T-helper 1 cell treated with Interleukin-12 subunit alpha and Interleukin-12 subunit beta and Interleukin-4 antibody, amounts not matched to agents 30 μg/mL and 1 μg/mL, for 36 hours (primary cell): ENCODE data around the gene RORB.

ENCODE experiments used
- H3K27ac Mint-ChIP-seq: one replicate; pipeline ENCODE4 v1.8.0; 2021; ENCODE audit warnings: mild to moderate bottlenecking, mixed read lengths
- H3K27me3 Mint-ChIP-seq: one replicate; pipeline ENCODE4 v1.8.0; 2021; ENCODE audit warnings: low read depth, mixed read lengths
- H3K36me3 Mint-ChIP-seq: one replicate; pipeline ENCODE4 v1.8.0; 2021; ENCODE audit warnings: low read depth, mixed read lengths
- H3K4me1 Mint-ChIP-seq: one replicate; pipeline ENCODE4 v1.8.0; 2021; ENCODE audit warnings: low read depth, mixed read lengths
- H3K4me3 Mint-ChIP-seq: one replicate; pipeline ENCODE4 v1.8.0; 2021; ENCODE audit warnings: mild to moderate bottlenecking, moderate library complexity, mixed read lengths
- H3K9me3 Mint-ChIP-seq: one replicate; pipeline ENCODE4 v1.8.0; 2021; ENCODE audit warnings: mixed read lengths

RORB gene

DNA sequence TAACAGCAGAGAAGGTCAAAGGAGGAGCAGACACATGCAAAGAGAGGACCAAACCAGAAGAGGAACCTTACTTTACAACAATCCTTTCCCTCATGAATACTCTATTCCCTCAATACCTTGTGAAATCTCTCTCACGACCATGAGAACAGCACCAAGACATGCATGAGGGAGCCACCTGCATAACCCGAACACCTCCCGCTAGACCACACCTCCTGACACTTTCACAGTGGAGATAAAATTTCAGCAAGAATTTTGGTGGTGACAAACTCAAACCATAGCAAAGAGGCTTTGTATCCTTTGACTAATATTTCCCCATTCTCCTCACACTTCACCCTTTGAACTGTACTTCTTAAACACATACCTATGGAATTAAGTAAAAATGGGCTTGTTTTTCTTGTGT lies 101.7 kb downstream of the RORB start:
- H3K36me3 Mint-ChIP-seq, result no peaks in the 10 kb centered on the region
- H3K4me1 Mint-ChIP-seq, result no peaks in the 10 kb centered on the region
- no peak overlapping the region for H3K4me3 Mint-ChIP-seq
- H3K27me3 Mint-ChIP-seq, result no peaks in the 10 kb centered on the region
- no peak overlapping the region for H3K27ac Mint-ChIP-seq
- H3K9me3 Mint-ChIP-seq, result no peaks in the 10 kb centered on the region

DNA sequence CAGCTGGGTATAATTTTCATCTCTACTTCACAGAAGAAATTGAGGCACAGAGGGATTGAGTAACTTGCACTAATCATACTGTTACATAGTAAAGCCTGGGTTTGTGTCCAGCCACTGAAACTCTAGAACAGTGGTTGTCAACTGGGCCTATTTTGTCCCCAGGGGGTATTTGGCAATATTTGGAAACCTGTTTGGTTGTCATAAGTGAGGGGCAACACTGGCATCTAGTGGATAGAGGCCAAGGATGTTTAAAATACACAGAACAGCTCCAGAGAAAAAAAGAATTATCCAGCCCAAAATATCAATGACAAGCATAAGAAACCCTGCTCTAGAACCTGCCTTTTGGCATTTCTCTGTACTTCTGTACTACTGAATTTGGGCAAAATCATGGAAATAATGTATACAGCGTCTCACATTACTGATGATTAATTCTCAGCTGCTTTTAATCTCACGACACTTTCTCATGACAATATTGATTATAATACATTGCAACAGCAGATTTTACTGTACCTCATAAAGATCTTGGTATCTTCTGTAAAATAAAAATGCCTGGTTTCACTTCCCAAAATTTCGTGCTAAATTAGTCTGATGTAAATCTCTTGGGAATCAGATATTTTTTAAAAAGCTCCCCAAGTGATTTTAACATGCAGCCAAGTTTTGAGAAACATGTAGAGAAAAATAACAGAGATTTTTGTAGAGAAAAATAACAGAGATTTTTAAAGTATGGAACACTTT lies 112.7 kb downstream of the RORB start:
- Mint-ChIP-seq H3K27me3 (no peaks in the 10 kb centered on the region), H3K4me3 (no peak overlapping the region), H3K9me3 (no peaks in the 10 kb centered on the region), H3K27ac (no peak overlapping the region), H3K36me3 (no peaks in the 10 kb centered on the region), H3K4me1 (no peaks in the 10 kb centered on the region)

GRCh38 chr9:74610523-74611061 lies 113.5 kb downstream of the RORB start:
- Mint-ChIP-seq H3K4me1 (no peaks in the 10 kb centered on the region), H3K36me3 (no peaks in the 10 kb centered on the region), H3K27me3 (no peaks in the 10 kb centered on the region), H3K4me3 (no peak overlapping the region), H3K9me3 (no peaks in the 10 kb centered on the region), H3K27ac (no peak overlapping the region)

DNA sequence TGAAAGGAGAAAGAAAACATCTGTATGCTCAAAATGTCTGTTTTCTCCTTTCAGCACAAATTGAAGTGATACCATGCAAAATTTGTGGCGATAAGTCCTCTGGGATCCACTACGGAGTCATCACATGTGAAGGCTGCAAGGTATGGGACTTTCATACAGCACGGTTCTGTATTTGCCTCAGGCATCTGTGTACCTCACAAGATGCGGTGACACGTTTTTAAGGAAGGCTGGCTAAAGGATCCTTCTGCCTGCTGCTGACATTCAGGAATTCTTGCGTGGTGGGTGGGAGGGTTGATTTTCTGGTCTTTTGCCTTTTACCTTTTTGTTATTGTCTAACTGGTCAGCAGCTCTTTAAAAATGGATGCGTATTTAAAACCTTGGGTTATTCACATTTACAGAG lies 133.1 kb downstream of the RORB start:
- Mint-ChIP-seq H3K4me1 (no peaks in the 10 kb centered on the region), H3K4me3 (no peak overlapping the region), H3K27me3 (no peaks in the 10 kb centered on the region), H3K27ac (no peak overlapping the region), H3K9me3 (no peaks in the 10 kb centered on the region), H3K36me3 (no peaks in the 10 kb centered on the region)

- H3K9me3 Mint-ChIP-seq, result no peaks in the 10 kb centered on the region
- no peaks in the 10 kb centered on the region for H3K4me1 Mint-ChIP-seq
- H3K27me3 Mint-ChIP-seq, result no peaks in the 10 kb centered on the region
- H3K4me3 Mint-ChIP-seq, result no peak overlapping the region
- no peaks in the 10 kb centered on the region for H3K36me3 Mint-ChIP-seq
- H3K27ac Mint-ChIP-seq, result no peak overlapping the region
Observed at GRCh38 chr9:74639112-74639511, 142.0 kb downstream of the RORB start.

DNA sequence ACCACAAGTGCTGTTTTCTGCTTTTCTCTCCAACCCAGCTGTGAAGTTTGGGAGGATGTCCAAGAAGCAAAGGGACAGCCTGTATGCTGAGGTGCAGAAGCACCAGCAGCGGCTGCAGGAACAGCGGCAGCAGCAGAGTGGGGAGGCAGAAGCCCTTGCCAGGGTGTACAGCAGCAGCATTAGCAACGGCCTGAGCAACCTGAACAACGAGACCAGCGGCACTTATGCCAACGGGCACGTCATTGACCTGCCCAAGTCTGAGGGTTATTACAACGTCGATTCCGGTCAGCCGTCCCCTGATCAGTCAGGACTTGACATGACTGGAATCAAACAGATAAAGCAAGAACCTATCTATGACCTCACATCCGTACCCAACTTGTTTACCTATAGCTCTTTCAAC lies 145.2 kb downstream of the RORB start:
- no peaks in the 10 kb centered on the region for H3K9me3 Mint-ChIP-seq
- H3K36me3 Mint-ChIP-seq, result no peaks in the 10 kb centered on the region
- H3K27ac Mint-ChIP-seq, result no peak overlapping the region
- H3K4me3 Mint-ChIP-seq, result no peak overlapping the region
- H3K4me1 Mint-ChIP-seq, result no peaks in the 10 kb centered on the region
- H3K27me3 Mint-ChIP-seq, result no peaks in the 10 kb centered on the region

GRCh38 chr9:74643303-74643923 lies 146.3 kb downstream of the RORB start:
- no peaks in the 10 kb centered on the region for H3K9me3 Mint-ChIP-seq
- H3K27ac Mint-ChIP-seq, result no peak overlapping the region
- no peaks in the 10 kb centered on the region for H3K36me3 Mint-ChIP-seq
- no peaks in the 10 kb centered on the region for H3K27me3 Mint-ChIP-seq
- no peak overlapping the region for H3K4me3 Mint-ChIP-seq
- no peaks in the 10 kb centered on the region for H3K4me1 Mint-ChIP-seq

DNA sequence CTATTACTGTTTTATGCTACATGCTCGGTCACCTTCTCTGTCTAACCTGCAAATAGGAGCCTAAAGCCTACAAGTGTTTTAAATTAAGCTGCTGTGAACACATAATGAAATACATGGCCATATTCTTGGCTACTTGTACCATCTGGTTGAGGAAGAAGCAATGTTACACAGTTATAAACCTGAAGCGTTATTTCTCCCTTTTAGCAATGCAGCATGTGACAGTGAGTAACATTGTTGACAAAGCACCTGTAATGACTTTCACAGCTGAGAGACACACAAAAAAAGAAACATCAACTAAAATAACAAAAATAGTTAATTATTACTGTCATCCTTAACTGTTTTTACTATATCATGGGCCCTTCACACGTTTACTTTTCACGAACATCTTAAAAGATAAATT lies 146.9 kb downstream of the RORB start:
- Mint-ChIP-seq H3K9me3 (no peaks in the 10 kb centered on the region), H3K36me3 (no peaks in the 10 kb centered on the region)

DNA sequence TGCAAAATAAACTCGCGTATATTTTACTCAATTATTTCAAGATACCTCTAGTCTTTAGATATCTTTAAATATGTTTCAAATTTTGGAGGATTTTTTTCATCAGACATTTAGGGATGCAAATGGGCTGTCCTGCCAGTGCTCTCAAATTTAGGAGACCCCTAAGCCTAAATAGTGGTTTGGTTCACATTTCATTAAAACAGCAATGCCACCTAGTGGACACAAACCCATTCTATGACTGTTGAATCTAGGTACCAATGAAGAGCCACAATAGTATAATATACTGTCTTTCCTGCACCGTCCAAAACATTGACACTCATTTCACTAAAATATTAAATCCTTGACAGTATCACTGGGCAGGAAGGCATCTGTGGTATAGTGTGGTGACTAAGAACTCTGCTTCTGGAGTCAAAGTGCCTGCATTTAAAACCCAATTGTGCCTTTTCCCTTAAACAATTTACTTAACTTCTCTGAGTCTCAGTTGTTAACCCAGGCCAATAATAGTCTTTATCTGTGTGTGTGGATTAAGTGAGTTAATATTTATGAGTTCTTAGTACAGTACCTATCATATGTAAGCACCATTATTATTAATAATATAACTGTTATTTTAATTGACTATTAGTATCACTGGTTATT lies 148.0 kb downstream of the RORB start:
- Mint-ChIP-seq H3K27me3 (no peaks in the 10 kb centered on the region), H3K36me3 (no peaks in the 10 kb centered on the region), H3K4me3 (no peak overlapping the region), H3K9me3 (no peaks in the 10 kb centered on the region), H3K4me1 (no peaks in the 10 kb centered on the region), H3K27ac (no peak overlapping the region)

More for the DNA sequence above, 146.9 kb downstream of the RORB start:
- Mint-ChIP-seq H3K4me1 (no peaks in the 10 kb centered on the region), H3K27ac (no peak overlapping the region), H3K27me3 (no peaks in the 10 kb centered on the region), H3K4me3 (no peak overlapping the region)

- Mint-ChIP-seq H3K27ac (no peak overlapping the region), H3K36me3 (no peaks in the 10 kb centered on the region), H3K4me1 (no peaks in the 10 kb centered on the region), H3K9me3 (no peaks in the 10 kb centered on the region), H3K27me3 (no peaks in the 10 kb centered on the region), H3K4me3 (no peak overlapping the region)
Observed at GRCh38 chr9:74653410-74654080, 156.4 kb downstream of the RORB start.

DNA sequence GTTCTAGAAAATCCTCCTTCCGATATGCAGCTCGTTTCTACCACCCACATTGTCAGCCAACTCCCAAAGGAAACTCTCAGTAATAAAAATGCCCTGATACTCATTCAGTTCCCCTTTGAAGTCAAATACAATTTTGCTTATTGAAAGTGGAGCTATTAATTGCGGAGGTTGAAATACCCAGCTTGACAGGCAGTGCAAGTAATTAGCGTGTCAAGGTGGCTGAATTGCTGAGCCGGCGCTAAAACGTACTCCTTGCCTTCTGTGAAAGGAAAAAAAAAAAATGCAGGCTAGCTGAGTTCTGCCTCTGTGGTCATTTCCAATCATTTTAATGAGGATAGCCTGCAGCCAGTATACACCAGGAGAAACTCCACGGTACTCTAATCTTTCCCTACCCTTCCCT lies 165.5 kb downstream of the RORB start:
- no peaks in the 10 kb centered on the region for H3K27me3 Mint-ChIP-seq
- no peak overlapping the region for H3K27ac Mint-ChIP-seq
- H3K9me3 Mint-ChIP-seq, result no peaks in the 10 kb centered on the region
- no peaks in the 10 kb centered on the region for H3K4me1 Mint-ChIP-seq
- no peaks in the 10 kb centered on the region for H3K36me3 Mint-ChIP-seq
- no peak overlapping the region for H3K4me3 Mint-ChIP-seq

- no peaks in the 10 kb centered on the region for H3K36me3 Mint-ChIP-seq
- no peaks in the 10 kb centered on the region for H3K27me3 Mint-ChIP-seq
- H3K4me1 Mint-ChIP-seq, result no peaks in the 10 kb centered on the region
- H3K4me3 Mint-ChIP-seq, result no peak overlapping the region
- no peak overlapping the region for H3K27ac Mint-ChIP-seq
- H3K9me3 Mint-ChIP-seq, result no peaks in the 10 kb centered on the region
Observed at GRCh38 chr9:74663439-74663838, 166.3 kb downstream of the RORB start.

DNA sequence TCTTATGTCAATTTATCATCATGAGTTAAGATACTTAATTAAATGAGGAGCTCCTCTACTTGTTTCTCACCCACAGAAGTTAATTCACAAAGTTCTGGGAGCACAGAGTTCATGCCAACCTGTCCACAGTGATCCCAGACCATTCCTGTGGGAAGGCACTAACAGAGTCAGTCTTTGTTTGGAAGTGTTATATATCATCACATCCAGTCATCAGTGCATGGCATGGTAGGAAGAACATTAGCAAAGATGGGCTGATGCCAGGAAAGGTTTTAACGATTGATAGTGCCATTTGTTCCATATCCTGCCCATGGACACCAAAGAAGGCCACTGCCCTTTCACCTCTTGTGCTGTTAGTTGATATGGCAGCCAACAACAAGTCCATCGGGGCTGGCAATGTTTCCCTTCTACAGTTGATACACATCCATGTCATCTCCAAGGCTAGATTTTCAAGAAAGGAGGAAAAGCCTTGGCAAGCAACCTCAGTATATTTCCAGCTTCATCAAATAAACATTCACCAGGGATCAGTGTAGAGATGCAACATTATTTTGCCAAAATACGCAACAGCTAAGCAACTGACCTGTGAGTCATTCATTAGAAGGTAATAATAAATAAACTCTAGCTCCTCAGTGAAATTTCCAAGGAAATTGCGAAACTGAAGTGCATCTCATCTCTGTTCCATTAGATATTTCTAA lies 169.6 kb downstream of the RORB start:
- Mint-ChIP-seq H3K27me3 (no peaks in the 10 kb centered on the region), H3K4me3 (no peak overlapping the region), H3K9me3 (no peaks in the 10 kb centered on the region), H3K36me3 (no peaks in the 10 kb centered on the region), H3K4me1 (no peaks in the 10 kb centered on the region), H3K27ac (no peak overlapping the region)

- Mint-ChIP-seq H3K27ac (no peak overlapping the region), H3K27me3 (no peaks in the 10 kb centered on the region), H3K4me1 (no peaks in the 10 kb centered on the region), H3K4me3 (no peak overlapping the region), H3K9me3 (no peaks in the 10 kb centered on the region), H3K36me3 (no peaks in the 10 kb centered on the region)
Observed at GRCh38 chr9:74672237-74672636, 175.1 kb downstream of the RORB start.
